GM12872 (cell line): ENCODE data around the gene FSTL3.

Source experiments
- CTCF ChIP-seq: IDR thresholded peaks from 3 replicates; pipeline ENCODE4 v1.5.1; 2011; ENCODE audit warnings: low read depth, mild to moderate bottlenecking, low read length, moderate library complexity; ENCODE audit not compliant: insufficient read depth

The FSTL3 gene

GRCh38 chr19:652467-653389 is 23.5 kb upstream of the FSTL3 start:
- TF ChIP-seq CTCF, result no peak

GRCh38 chr19:653425-653824 is 22.8 kb upstream of the FSTL3 start:
- TF ChIP-seq CTCF, result no peak

GRCh38 chr19:655691-656090 is 20.5 kb upstream of the FSTL3 start:
- no peak for TF ChIP-seq CTCF

GRCh38 chr19:656751-657559 is 19.2 kb upstream of the FSTL3 start:
- no peak for TF ChIP-seq CTCF

- TF ChIP-seq CTCF, result no peak
Observed at GRCh38 chr19:657611-658010, 18.6 kb upstream of the FSTL3 start.

- TF ChIP-seq CTCF, result no peak
Observed at GRCh38 chr19:658059-658839, 17.9 kb upstream of the FSTL3 start.
